ENCODE measurements around the gene RASAL1.

GRCh38 chr12:113077859-113078255, 57.7 kb downstream of the RASAL1 start:
- no peak for TF ChIP-seq CTCF (IDR thresholded peaks at IDR 0.05)
- no peak for TF ChIP-seq POLR2A (IDR thresholded peaks at IDR 0.05)

Measured in esophagus squamous epithelium (tissue), 4 donors.